ENCODE data around the gene SKOR1. TPM values are rescaled to one million over a fixed set of nuclear protein-coding genes. Genes with fewer than 3 reads are reported as not detected.

Gene SKOR1
- polyA plus RNA-seq, 1 of the 3 experiments (the other 2 are of a cell fraction), result 0.26 TPM

GRCh38 chr15:67792250-67792942 lies 32.9 kb upstream of the SKOR1 start (continued):
- TF ChIP-seq, protein P1, sequence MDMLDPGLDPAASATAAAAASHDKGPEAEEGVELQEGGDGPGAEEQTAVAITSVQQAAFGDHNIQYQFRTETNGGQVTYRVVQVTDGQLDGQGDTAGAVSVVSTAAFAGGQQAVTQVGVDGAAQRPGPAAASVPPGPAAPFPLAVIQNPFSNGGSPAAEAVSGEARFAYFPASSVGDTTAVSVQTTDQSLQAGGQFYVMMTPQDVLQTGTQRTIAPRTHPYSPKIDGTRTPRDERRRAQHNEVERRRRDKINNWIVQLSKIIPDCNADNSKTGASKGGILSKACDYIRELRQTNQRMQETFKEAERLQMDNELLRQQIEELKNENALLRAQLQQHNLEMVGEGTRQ (IDR thresholded peaks at IDR 0.05; ENCODE audit: borderline replicate concordance, low read depth, low read length), result no peak
- peak; percentile 85 for TF ChIP-seq TCF12 (IDR thresholded peaks at IDR 0.05)
- no peak for TF ChIP-seq MEF2A (IDR thresholded peaks at IDR 0.05; ENCODE audit: borderline replicate concordance, low read depth)
- no peak for TF ChIP-seq ELF1 (IDR thresholded peaks at IDR 0.05)
- no peak for TF ChIP-seq RAD21 (IDR thresholded peaks at IDR 0.05; ENCODE audit: low read length)
- TF ChIP-seq NRF1 (IDR thresholded peaks at IDR 0.05; ENCODE audit: low read depth, low read length), result no peak
- TF ChIP-seq YY1 (IDR thresholded peaks at IDR 0.05; ENCODE audit: low read depth), result no peak

- H3F3A ChIP-seq (replicated peaks; ENCODE audit: insufficient read depth), result peaks cover 4% of the 10 kb centered on the region
- CTCF ChIA-PET, result interaction anchor here (0.6 to 0.9 kb wide), 4 partner anchors 11 to 271 kb away, joined by 3 read pairs; no protein-coding TSS in a partner anchor
These were observed 30.3 kb upstream of the SKOR1 start for GRCh38 chr15:67794832-67795574.

More at GRCh38 chr15:67794832-67795574, 30.3 kb upstream of the SKOR1 start:
- no peaks in the 10 kb centered on the region for H3K79me2 ChIP-seq (ENCODE audit: insufficient read depth)
- H3K4me3 ChIP-seq (ENCODE audit: low read depth in 2 of 2, low read length in 1 of 2), result no peak overlapping the region
- no peak overlapping the region for H3K9ac ChIP-seq
- no peak for DNase-seq
- TF ChIP-seq TCF12 (IDR thresholded peaks at IDR 0.05) (no peak), RFX5 (IDR thresholded peaks at IDR 0.05; ENCODE audit: low read length) (no peak), CTCF (IDR thresholded peaks at IDR 0.05) (no peak), YY1 (IDR thresholded peaks at IDR 0.05; ENCODE audit: low read depth) (no peak), RAD21 (IDR thresholded peaks at IDR 0.05; ENCODE audit: low read length) (no peak), MEF2A (IDR thresholded peaks at IDR 0.05; ENCODE audit: borderline replicate concordance, low read depth) (no peak), FOXM1 (IDR thresholded peaks at IDR 0.05; ENCODE audit: low read depth) (no peak), GABPA (IDR thresholded peaks at IDR 0.05; ENCODE audit: low read depth) (no peak), FOXJ3 (CRISPR knock-in tag; IDR thresholded peaks at IDR 0.05) (no peak), RCOR1 (IDR thresholded peaks at IDR 0.05; ENCODE audit: low read length) (no peak), JUND (IDR thresholded peaks at IDR 0.05) (no peak), MXI1 (IDR thresholded peaks at IDR 0.05; ENCODE audit: low read depth, low read length) (no peak), ELF1 (IDR thresholded peaks at IDR 0.05) (no peak)
- TF ChIP-seq, protein P2, sequence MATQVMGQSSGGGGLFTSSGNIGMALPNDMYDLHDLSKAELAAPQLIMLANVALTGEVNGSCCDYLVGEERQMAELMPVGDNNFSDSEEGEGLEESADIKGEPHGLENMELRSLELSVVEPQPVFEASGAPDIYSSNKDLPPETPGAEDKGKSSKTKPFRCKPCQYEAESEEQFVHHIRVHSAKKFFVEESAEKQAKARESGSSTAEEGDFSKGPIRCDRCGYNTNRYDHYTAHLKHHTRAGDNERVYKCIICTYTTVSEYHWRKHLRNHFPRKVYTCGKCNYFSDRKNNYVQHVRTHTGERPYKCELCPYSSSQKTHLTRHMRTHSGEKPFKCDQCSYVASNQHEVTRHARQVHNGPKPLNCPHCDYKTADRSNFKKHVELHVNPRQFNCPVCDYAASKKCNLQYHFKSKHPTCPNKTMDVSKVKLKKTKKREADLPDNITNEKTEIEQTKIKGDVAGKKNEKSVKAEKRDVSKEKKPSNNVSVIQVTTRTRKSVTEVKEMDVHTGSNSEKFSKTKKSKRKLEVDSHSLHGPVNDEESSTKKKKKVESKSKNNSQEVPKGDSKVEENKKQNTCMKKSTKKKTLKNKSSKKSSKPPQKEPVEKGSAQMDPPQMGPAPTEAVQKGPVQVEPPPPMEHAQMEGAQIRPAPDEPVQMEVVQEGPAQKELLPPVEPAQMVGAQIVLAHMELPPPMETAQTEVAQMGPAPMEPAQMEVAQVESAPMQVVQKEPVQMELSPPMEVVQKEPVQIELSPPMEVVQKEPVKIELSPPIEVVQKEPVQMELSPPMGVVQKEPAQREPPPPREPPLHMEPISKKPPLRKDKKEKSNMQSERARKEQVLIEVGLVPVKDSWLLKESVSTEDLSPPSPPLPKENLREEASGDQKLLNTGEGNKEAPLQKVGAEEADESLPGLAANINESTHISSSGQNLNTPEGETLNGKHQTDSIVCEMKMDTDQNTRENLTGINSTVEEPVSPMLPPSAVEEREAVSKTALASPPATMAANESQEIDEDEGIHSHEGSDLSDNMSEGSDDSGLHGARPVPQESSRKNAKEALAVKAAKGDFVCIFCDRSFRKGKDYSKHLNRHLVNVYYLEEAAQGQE (IDR thresholded peaks at IDR 0.05; ENCODE audit: low read depth, low read length), result no peak
- TF ChIP-seq, protein P3, sequence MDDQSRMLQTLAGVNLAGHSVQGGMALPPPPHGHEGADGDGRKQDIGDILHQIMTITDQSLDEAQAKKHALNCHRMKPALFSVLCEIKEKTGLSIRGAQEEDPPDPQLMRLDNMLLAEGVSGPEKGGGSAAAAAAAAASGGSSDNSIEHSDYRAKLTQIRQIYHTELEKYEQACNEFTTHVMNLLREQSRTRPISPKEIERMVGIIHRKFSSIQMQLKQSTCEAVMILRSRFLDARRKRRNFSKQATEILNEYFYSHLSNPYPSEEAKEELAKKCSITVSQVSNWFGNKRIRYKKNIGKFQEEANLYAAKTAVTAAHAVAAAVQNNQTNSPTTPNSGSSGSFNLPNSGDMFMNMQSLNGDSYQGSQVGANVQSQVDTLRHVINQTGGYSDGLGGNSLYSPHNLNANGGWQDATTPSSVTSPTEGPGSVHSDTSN (IDR thresholded peaks at IDR 0.05), result no peak
- TF ChIP-seq, protein P4, sequence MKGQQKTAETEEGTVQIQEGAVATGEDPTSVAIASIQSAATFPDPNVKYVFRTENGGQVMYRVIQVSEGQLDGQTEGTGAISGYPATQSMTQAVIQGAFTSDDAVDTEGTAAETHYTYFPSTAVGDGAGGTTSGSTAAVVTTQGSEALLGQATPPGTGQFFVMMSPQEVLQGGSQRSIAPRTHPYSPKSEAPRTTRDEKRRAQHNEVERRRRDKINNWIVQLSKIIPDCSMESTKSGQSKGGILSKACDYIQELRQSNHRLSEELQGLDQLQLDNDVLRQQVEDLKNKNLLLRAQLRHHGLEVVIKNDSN (IDR thresholded peaks at IDR 0.05; ENCODE audit: borderline replicate concordance, low read depth), result no peak
- WGBS (ENCODE audit: low lambda C conversion rate), result 86% methylated on average over 4 of the region's 4 CpGs
- no peaks in the 10 kb centered on the region for H3K27me3 ChIP-seq (ENCODE audit: insufficient read depth)
- H3K36me3 ChIP-seq (replicated peaks in 1 of 2; ENCODE audit: control insufficient read depth in 1 of 2, insufficient read depth in 2 of 2, low read length in 1 of 2), result peaks cover 0 to 15% of the 10 kb centered on the region in 2 experiments
- peaks cover 7 to 16% of the 10 kb centered on the region in 2 experiments for H3K4me1 ChIP-seq (ENCODE audit: control insufficient read depth in 1 of 2, insufficient read depth in 2 of 2, low read depth in 1 of 2, low read length in 1 of 2)
- no peaks in the 10 kb centered on the region for H4K20me1 ChIP-seq (ENCODE audit: insufficient read depth)
- POLR2A ChIA-PET, result no interaction called here
- H3K9me3 ChIP-seq, result peaks cover 8% of the 10 kb centered on the region; the same call in 1 of the 2 replicates
- no peaks in the 10 kb centered on the region for H3K9me2 ChIP-seq
- H3K27ac ChIP-seq (ENCODE audit: low read depth in 2 of 2, low read length in 1 of 2), result no peak overlapping the region
- H2AFZ ChIP-seq (ENCODE audit: low read depth), result no peak overlapping the region
- no peak overlapping the region for H3K4me2 ChIP-seq
